Inferior parietal cortex (tissue), 1 donor: ENCODE results near the gene MICAL3.

Experiments
- DNase-seq: peaks from one replicate; pipeline ENCODE4 v3.0.0-alpha.2; 2016; ENCODE audit errors: extremely low spot score

Gene MICAL3

GRCh38 chr22:17792854-17793434 lies 231.4 kb downstream of the MICAL3 start:
- no peak for DNase-seq

GRCh38 chr22:17792299-17792698 lies 232.1 kb downstream of the MICAL3 start:
- DNase-seq = no peak

DNA sequence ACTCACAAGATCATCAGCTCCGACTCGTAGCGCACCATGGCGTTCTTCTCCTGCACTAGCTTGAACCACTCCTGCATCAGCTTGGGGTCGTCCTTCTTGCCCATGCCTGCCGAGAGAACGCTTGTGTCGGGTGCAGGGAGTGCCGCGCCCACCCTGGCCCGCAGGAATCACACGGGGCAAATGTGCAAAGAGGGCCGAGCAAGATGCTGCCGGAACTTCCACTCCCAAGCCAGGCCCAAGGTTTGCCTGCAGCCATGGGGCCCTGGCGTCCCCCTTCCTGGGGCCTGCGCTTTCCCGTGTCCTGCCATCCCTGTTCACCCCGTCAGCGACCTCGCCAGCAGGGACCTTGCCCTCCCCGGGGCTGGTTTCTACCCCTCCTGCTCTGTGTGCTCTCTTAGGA lies 233.2 kb downstream of the MICAL3 start:
- no peak for DNase-seq

GRCh38 chr22:17789379-17790200 lies 234.8 kb downstream of the MICAL3 start:
- no peak for DNase-seq

DNA sequence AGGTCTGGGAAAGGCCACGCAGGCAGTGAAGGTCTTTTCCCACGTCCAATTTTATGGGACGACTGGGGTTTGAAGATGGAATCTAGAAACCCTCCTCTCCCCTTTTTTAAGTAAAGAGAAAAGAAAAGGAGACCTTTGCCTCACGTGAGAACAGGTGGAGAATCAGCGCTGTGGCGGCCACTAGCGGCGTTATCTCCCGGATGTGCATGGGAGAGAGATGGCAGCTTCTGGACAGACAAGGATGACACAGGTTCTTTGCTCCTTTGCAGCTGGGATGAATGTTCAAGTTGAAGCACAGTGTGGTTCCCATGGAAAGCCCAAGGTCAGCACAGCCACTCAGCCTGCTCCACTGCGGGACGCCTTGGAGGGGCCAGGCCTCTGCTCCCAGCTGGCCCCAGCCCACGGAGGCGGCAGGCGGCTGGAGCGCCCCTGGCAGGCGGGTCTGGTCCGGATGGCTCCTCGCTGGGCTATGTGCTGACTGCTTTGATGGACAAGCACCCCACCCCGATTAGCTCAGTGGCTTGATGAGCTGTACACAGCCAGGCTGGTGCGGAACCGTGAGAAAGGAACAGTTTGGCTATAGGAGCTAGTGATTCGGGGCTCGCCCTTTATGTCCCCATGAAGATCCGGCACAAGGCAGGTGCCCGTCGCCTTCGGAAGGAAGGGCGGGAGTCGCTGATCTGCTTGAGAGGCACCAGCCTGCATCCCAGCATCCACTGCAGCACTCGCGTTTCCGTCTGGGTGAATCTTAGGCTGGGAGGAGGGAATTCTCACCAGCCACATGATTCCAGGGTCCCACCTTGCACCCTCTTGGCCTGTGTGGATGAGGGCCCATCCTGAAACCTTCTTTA lies 235.6 kb downstream of the MICAL3 start:
- DNase-seq = no peak

DNA sequence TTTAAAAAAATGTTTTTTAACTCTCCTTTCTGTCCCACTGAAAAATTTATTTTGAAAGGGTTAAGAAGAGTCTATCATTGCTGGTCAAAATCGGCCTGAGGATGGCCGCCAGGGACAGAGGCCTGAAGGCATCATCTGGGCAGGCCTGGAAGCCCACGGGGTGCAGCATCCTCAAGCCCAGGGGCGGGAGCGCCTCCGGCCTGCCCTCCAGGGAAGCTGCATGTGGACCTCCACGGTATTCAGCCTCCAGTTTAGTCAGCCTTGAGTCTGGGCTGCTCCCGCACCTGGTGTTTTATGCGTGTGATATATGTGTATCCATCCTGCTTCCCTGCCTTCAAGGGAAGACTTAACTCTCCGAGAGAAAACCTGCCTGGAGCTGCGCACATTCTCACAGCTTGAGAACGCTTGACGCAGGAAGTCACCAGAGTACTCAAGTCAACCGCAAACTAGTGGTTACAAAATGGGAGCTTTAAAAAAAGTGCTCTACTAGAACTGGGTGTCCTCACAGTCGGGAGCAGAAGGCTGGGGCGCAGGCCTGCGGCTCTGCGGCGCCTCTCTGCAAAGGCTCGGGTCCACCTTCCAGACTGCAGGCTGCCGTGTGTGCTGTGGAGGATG lies 236.5 kb downstream of the MICAL3 start:
- peak; percentile 25 for DNase-seq

DNA sequence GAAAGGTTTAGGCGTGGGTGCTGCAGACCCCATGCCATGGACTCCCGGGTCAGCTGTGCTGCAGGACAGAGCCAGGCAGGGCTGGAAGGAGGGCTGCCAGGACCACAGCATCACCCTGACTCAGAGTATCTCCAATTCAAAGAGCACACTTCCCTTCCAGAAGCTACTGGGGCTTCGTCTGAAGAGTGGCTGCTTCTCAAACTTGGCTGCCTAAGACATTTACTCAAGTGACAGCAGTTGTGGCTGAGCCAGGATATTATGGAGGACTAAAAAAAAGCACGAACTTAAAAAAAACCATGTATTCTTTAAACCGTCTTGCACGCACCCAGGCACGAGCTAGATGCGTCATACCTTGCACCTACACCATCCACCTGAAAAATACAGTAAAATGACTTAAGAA lies 237.1 kb downstream of the MICAL3 start:
- DNase-seq = no peak

- peak; percentile 33 for DNase-seq
These were observed 237.8 kb downstream of the MICAL3 start for GRCh38 chr22:17786435-17787161.

- DNase-seq = no peak
These were observed 238.9 kb downstream of the MICAL3 start for GRCh38 chr22:17785185-17786184.

- no peak for DNase-seq
These were observed 239.6 kb downstream of the MICAL3 start for GRCh38 chr22:17784776-17785175.

DNA sequence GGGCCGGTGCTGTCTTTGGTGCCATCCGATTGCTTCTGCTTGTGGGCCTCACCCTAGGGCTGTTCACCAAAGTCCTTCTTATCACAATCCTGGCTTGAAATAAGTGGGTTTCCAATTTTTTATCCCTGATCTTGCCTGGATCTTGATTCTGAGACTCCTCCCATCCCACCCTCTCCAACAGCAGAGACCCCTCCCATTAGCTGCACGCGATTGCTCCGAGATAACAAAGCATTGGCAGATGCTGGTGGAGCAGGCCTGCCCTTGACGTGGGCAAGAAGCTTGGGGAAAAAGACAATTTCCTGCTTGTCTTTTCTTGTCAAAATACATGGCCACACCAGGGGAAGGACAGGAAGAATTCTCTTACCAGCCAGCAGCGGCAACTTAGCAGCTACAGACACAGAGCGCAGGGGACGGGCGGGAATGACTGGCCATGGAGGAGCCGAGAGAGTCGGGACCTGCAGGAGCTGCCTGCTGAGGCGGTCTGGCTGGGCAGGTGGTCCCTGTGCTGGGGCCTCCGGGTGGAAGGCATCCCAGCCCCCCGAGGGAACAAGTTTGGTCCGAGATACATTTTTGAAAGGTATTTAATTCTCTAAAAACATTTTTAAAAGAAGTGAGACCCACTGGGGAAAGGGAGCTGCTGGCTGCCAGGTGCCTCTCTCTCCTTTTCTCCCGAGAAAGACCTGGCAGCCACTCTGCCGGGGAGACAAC lies 240.4 kb downstream of the MICAL3 start:
- DNase-seq = no peak

GRCh38 chr22:17783312-17783711 lies 241.0 kb downstream of the MICAL3 start:
- no peak for DNase-seq

DNA sequence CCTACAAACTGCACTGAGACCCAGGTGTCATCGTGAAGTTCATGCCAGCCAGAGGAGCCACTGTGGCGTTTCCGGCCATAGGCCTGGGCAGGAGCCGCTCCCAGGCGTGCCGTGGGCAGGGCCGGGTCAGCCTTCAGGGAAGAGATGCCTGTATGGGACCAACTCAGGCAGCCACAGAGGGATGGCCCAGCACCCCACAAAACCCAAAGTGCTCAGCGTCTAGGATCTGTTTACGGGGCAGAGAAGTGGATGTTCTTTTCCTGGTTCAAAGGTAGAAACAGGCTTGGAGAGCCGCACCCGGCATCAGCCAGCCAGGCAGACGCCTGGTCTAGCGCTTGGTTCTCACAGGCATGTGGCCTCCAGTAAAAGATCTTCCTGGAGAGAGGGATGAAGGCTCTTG lies 241.7 kb downstream of the MICAL3 start:
- DNase-seq = no peak

- no peak for DNase-seq
These were observed 242.2 kb downstream of the MICAL3 start for GRCh38 chr22:17782158-17782557.

- no peak for DNase-seq
These were observed 242.9 kb downstream of the MICAL3 start for GRCh38 chr22:17781319-17782031.

GRCh38 chr22:17780741-17781318 lies 243.5 kb downstream of the MICAL3 start:
- DNase-seq = no peak

DNA sequence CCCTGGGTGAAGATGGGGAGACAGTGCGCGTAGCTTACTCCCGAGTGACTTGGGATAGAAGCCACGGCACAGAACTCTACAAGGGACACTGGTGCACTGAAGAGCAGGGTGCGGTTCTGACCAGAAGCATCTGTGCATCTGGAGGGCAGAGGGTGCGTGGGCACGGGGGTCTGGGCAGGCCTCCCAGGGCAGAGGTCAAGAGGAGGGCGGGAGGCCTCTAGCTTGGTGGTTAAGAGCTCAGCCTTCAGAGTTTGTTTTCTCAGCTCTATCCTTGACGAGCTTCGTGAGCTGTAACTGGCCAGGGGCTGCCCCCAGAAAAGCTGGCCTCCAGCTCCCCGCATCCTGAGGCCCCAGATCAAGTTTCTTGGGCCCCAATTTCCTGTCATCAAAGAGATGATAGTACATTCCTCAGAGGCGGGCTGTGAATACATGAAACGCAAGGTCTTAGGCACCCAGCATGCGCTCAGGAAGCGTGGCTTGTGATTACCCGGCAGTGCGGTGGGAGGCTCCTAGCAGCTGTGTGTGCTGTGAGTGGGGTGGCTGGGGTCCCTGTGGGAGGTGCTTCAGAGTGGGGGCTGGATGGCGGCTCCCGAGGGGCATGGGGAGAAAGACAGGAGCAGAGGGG lies 244.1 kb downstream of the MICAL3 start:
- no peak for DNase-seq
